ENCODE measurements around the gene UFSP1. TPM values are rescaled to one million over a fixed set of nuclear protein-coding genes. Genes with fewer than 3 reads are reported as not detected.

UFSP1 gene
- total and polyA plus RNA-seq, 10 of the 15 experiments (the other 5 are each of a cell fraction or from before 2014, with no cell fraction given): 0.14 to 10.6 (median 2.8) TPM

DNA sequence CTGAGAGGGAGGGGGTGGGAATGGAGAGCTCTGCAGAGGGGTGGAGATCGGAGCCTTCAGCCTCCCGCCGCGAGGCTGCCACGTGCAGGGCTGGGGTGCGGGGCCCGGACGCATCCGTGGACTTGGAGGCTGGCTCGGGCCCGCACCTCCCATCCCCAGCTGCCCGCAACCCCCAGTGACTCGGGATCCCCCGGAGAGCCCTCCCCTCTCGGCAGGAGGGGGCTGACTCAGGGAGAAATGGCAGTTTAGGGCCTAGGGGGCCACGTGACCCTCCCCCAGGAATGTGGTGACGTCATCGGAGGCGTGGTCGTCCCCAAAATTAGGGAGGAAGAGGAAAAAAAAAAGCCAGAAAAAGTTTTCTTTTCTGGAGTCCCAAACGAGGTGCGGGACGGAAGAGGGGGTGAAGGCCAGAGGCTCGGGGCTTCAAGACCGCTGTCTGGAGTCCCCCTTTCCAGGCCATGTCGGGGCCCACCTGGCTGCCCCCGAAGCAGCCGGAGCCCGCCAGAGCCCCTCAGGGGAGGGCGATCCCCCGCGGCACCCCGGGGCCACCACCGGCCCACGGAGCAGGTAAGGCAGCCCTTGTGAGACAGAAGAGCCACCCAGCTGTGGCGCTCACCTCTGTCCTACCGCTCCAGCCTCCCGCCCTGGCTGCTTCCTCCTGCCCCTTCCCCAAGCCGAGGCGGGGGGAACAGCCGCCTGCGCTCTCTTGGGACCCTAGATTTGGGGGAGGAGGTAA lies 22.3 kb downstream of the UFSP1 start, which contains the start of gene TRIP6:
TSS of gene TRIP6 (plus strand) at position 348 of the 736 bp plus-strand sequence. CDS start at position 459, 111 bp downstream.
- no peak for DNase-seq (ENCODE audit: low read depth, low spot score)
- peak within 1 kb of the TSS; percentile 72 for H3K4me2 ChIP-seq (ENCODE audit: control insufficient read depth, insufficient read depth)
- H4K20me1 ChIP-seq (ENCODE audit: control insufficient read depth, insufficient read depth): no peaks in the 10 kb centered on the region
- ChIA-PET CTCF (interaction anchor here (1.1 to 1.3 kb wide), 2 partner anchors 15 to 66 kb away, joined by 3 read pairs; partner anchors contain the start of gene SLC12A9), POLR2A (interaction anchor here (0.6 to 0.8 kb wide), 4 partner anchors 23 to 259 kb away, joined by 3 to 4 read pairs (median 3); partner anchors contain the start of genes MOSPD3, SERPINE1 and UFSP1), SMC1A (ENCODE audit: uncharacterized antibody, unreplicated experiment) (interaction anchor here (1.0 kb wide), 1 partner anchor 8 kb away, joined by 3 read pairs; the partner anchor contains the start of gene SRRT), RAD21 (ENCODE audit: unreplicated experiment) (interaction anchor here (0.9 to 1.3 kb wide), 2 partner anchors 9 to 23 kb away, joined by 3 read pairs; partner anchors contain the start of gene UFSP1)
- 3% methylated on average over 38 of the region's 42 CpGs for WGBS (ENCODE audit: insufficient coverage, insufficient replicate concordance, low lambda C conversion rate, missing lambda C conversion rate)
- peaks cover 4% of the 10 kb centered on the region for H3K4me1 ChIP-seq (ENCODE audit: control insufficient read depth, insufficient read depth, low read length)
- no peak for FAIRE-seq
- peaks cover 22% of the 10 kb centered on the region for H3K79me2 ChIP-seq (ENCODE audit: control insufficient read depth, insufficient read depth, low read length)
- in situ Hi-C loops (cut with MboI): no loop called here
- no peaks in the 10 kb centered on the region for H3K9me3 ChIP-seq (replicated peaks; ENCODE audit: control insufficient read depth, insufficient read depth, low read length)
- H3K27ac ChIP-seq (ENCODE audit: control insufficient read depth, insufficient read depth): peak within 1 kb of the TSS; percentile 92
- peak within 1 kb of the TSS; percentile 35 for H2AFZ ChIP-seq (ENCODE audit: control insufficient read depth, low read depth, low read length)
- peaks cover 0 to 2% of the 10 kb centered on the region in 2 experiments; a peak in 3 of 4 replicates for H3K36me3 ChIP-seq (ENCODE audit: control insufficient read depth in 2 of 2, insufficient read depth in 2 of 2, low read length in 1 of 2)
- H3K27me3 ChIP-seq (replicated peaks in 1 of 2; ENCODE audit: control insufficient read depth in 2 of 2, insufficient read depth in 2 of 2, low read length in 1 of 2): no peaks in the 10 kb centered on the region
- TSS peak; percentile 86 for BruUV-seq (replicated peaks)
- H3K9ac ChIP-seq (ENCODE audit: control insufficient read depth, insufficient read depth, low read length): peak within 1 kb of the TSS; percentile 95
- ATAC-seq: peak; percentile 81
- intact Hi-C loops (cut with micrococcal nuclease; ENCODE audit: unreplicated experiment): no loop called here
- peak within 1 kb of the TSS; percentile 94 for H3K4me3 ChIP-seq
- TF ChIP-seq STAT1 (conservative IDR thresholded peaks at IDR 0.05): no peak
- TF ChIP-seq, protein P1, sequence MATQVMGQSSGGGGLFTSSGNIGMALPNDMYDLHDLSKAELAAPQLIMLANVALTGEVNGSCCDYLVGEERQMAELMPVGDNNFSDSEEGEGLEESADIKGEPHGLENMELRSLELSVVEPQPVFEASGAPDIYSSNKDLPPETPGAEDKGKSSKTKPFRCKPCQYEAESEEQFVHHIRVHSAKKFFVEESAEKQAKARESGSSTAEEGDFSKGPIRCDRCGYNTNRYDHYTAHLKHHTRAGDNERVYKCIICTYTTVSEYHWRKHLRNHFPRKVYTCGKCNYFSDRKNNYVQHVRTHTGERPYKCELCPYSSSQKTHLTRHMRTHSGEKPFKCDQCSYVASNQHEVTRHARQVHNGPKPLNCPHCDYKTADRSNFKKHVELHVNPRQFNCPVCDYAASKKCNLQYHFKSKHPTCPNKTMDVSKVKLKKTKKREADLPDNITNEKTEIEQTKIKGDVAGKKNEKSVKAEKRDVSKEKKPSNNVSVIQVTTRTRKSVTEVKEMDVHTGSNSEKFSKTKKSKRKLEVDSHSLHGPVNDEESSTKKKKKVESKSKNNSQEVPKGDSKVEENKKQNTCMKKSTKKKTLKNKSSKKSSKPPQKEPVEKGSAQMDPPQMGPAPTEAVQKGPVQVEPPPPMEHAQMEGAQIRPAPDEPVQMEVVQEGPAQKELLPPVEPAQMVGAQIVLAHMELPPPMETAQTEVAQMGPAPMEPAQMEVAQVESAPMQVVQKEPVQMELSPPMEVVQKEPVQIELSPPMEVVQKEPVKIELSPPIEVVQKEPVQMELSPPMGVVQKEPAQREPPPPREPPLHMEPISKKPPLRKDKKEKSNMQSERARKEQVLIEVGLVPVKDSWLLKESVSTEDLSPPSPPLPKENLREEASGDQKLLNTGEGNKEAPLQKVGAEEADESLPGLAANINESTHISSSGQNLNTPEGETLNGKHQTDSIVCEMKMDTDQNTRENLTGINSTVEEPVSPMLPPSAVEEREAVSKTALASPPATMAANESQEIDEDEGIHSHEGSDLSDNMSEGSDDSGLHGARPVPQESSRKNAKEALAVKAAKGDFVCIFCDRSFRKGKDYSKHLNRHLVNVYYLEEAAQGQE (IDR thresholded peaks at IDR 0.05; ENCODE audit: low read depth, low read length): no peak
- no peak for TF ChIP-seq ZNF24 (IDR thresholded peaks at IDR 0.05)
- TF ChIP-seq, protein P2, sequence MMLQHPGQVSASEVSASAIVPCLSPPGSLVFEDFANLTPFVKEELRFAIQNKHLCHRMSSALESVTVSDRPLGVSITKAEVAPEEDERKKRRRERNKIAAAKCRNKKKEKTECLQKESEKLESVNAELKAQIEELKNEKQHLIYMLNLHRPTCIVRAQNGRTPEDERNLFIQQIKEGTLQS (IDR thresholded peaks at IDR 0.05; ENCODE audit: borderline replicate concordance, extremely low read depth, low read depth, low read length): peak; percentile 69; the same call in 1 of the 2 replicates
- TF ChIP-seq, protein P3, sequence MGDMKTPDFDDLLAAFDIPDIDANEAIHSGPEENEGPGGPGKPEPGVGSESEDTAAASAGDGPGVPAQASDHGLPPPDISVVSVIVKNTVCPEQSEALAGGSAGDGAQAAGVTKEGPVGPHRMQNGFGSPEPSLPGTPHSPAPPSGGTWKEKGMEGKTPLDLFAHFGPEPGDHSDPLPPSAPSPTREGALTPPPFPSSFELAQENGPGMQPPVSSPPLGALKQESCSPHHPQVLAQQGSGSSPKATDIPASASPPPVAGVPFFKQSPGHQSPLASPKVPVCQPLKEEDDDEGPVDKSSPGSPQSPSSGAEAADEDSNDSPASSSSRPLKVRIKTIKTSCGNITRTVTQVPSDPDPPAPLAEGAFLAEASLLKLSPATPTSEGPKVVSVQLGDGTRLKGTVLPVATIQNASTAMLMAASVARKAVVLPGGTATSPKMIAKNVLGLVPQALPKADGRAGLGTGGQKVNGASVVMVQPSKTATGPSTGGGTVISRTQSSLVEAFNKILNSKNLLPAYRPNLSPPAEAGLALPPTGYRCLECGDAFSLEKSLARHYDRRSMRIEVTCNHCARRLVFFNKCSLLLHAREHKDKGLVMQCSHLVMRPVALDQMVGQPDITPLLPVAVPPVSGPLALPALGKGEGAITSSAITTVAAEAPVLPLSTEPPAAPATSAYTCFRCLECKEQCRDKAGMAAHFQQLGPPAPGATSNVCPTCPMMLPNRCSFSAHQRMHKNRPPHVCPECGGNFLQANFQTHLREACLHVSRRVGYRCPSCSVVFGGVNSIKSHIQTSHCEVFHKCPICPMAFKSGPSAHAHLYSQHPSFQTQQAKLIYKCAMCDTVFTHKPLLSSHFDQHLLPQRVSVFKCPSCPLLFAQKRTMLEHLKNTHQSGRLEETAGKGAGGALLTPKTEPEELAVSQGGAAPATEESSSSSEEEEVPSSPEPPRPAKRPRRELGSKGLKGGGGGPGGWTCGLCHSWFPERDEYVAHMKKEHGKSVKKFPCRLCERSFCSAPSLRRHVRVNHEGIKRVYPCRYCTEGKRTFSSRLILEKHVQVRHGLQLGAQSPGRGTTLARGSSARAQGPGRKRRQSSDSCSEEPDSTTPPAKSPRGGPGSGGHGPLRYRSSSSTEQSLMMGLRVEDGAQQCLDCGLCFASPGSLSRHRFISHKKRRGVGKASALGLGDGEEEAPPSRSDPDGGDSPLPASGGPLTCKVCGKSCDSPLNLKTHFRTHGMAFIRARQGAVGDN (IDR thresholded peaks at IDR 0.05): peak; percentile 72; the same call in 1 of the 2 replicates
- TF ChIP-seq, protein P4, sequence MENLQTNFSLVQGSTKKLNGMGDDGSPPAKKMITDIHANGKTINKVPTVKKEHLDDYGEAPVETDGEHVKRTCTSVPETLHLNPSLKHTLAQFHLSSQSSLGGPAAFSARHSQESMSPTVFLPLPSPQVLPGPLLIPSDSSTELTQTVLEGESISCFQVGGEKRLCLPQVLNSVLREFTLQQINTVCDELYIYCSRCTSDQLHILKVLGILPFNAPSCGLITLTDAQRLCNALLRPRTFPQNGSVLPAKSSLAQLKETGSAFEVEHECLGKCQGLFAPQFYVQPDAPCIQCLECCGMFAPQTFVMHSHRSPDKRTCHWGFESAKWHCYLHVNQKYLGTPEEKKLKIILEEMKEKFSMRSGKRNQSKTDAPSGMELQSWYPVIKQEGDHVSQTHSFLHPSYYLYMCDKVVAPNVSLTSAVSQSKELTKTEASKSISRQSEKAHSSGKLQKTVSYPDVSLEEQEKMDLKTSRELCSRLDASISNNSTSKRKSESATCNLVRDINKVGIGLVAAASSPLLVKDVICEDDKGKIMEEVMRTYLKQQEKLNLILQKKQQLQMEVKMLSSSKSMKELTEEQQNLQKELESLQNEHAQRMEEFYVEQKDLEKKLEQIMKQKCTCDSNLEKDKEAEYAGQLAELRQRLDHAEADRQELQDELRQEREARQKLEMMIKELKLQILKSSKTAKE (IDR thresholded peaks at IDR 0.05; ENCODE audit: low read depth, poor library complexity, severe bottlenecking): no peak
- no peak for TF ChIP-seq SIN3A (IDR thresholded peaks at IDR 0.05; ENCODE audit: low read depth, low read length)
- 0 out of 2 replicates have a peak, but pooled peaks have one; percentile 44 for TF ChIP-seq CHD2 (IDR thresholded peaks at IDR 0.05; ENCODE audit: borderline replicate concordance, low read depth, low read length)
- TF ChIP-seq, protein P5, sequence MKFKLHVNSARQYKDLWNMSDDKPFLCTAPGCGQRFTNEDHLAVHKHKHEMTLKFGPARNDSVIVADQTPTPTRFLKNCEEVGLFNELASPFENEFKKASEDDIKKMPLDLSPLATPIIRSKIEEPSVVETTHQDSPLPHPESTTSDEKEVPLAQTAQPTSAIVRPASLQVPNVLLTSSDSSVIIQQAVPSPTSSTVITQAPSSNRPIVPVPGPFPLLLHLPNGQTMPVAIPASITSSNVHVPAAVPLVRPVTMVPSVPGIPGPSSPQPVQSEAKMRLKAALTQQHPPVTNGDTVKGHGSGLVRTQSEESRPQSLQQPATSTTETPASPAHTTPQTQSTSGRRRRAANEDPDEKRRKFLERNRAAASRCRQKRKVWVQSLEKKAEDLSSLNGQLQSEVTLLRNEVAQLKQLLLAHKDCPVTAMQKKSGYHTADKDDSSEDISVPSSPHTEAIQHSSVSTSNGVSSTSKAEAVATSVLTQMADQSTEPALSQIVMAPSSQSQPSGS (IDR thresholded peaks at IDR 0.05; ENCODE audit: low read length): peak; percentile 90
